Left colon (tissue), 2 donors: ENCODE results near the gene CRPPA. TPM values are rescaled to one million over a fixed set of nuclear protein-coding genes. Genes with fewer than 3 reads are reported as not detected.
"Not testable (repeated sequence)": the region's sequence is repeated elsewhere in the genome, so short reads cannot be mapped to it uniquely, and the experiment has no call there.

Experiments
- ATAC-seq: fragments of 200-7000 bp; cut with Tn5 transposase; one replicate; pipeline ENCODE4 v1.9.1; 2020; ENCODE audit warnings: mild to moderate bottlenecking, moderate library complexity
- DNase-seq, 2 donors: peaks; one replicate each; pipeline ENCODE4 v3.0.0-alpha.2; 2020
- intact Hi-C, 2 donors: fragments of 100-400 bp; cut with DNase I in 1 of 2; cut with micrococcal nuclease in 1 of 2; formaldehyde crosslinking; loops; one replicate each; pipeline versions ENCODE4 v1.11.2 to v1.14.0; 2022; cut with DNase I, micrococcal nuclease
- long read RNA-seq: library from polyadenylated mRNA; unstranded; transcript quantifications from one replicate; pipeline ENCODE4 v2.0.0, GENCODE V29; 2021
- total RNA-seq, 2 donors: library from RNA; stranded (reverse); fragmentation: NEBNext Ultra II Directional; extraction: Animal tissue kit (Norgen Biotek cat#: 25700); gene quantifications; one replicate each; pipeline ENCODE4 v1.2.1, GENCODE V29; 2021
- donor health status: DM: no; HTN: no; CAD: no.
- donor health status: DM: yes; HTN: yes; CAD: no.

Gene CRPPA
- total RNA-seq = 1 to 10 TPM; 2.6 to 2.7 TPM
- long read RNA-seq = 0 reads

GRCh38 chr7:16421333-16422102, at the start of gene CRPPA:
Gene CRPPA, minus strand, starts transcription at chr7:16421538. Its CDS starts 216 bp downstream, at chr7:16421322.
- ATAC-seq = peak; percentile 53
- intact Hi-C loops = no loop called here

GRCh38 chr7:16465469-16466361, 44.4 kb upstream of the CRPPA start, which contains the start of gene SOSTDC1:
Gene SOSTDC1, minus strand, starts transcription at chr7:16465738. Its CDS starts 70 bp downstream, at chr7:16465668.
- intact Hi-C loops = no loop called here
- ATAC-seq (peak; percentile 95), DNase-seq (peak in 1 of 2 donors; percentile 47)

More at GRCh38 chr7:16421333-16422102, at the start of gene CRPPA:
- peak; percentile 47 to 53 for DNase-seq

- intact Hi-C loops = no loop called here
- ATAC-seq (peak; percentile 15), DNase-seq (no peak)
Measured at GRCh38 chr7:16463949-16464715, 42.8 kb upstream of the CRPPA start.

GRCh38 chr7:16463520-16463919, 42.2 kb upstream of the CRPPA start:
- intact Hi-C loops = no loop called here
- ATAC-seq (no peak), DNase-seq (no peak)

- DNase-seq (no peak), ATAC-seq (no peak)
- intact Hi-C loops = no loop called here
Measured at GRCh38 chr7:16462431-16462889, 41.1 kb upstream of the CRPPA start.

- no peak for ATAC-seq
- DNase-seq = no peak
- intact Hi-C loops = no loop called here
Measured at GRCh38 chr7:16460789-16461493, 39.6 kb upstream of the CRPPA start.

- ATAC-seq, intact Hi-C loops, DNase-seq: not testable (repeated sequence)
Measured at GRCh38 chr7:16456303-16456702, 35.0 kb upstream of the CRPPA start.

- intact Hi-C loops = no loop called here
- ATAC-seq = no peak
Measured at GRCh38 chr7:16455591-16455990, 34.3 kb upstream of the CRPPA start.

GRCh38 chr7:16450366-16450765, 29.0 kb upstream of the CRPPA start:
- DNase-seq (no peak), ATAC-seq (no peak)
- intact Hi-C loops = no loop called here

More at GRCh38 chr7:16455591-16455990, 34.3 kb upstream of the CRPPA start:
- DNase-seq = no peak

GRCh38 chr7:16447876-16448275, 26.5 kb upstream of the CRPPA start:
- intact Hi-C loops = no loop called here
- no peak for DNase-seq
- ATAC-seq = peak; percentile 42

GRCh38 chr7:16446508-16446907, 25.2 kb upstream of the CRPPA start:
- intact Hi-C loops = no loop called here
- ATAC-seq (no peak), DNase-seq (no peak)

- intact Hi-C loops, DNase-seq, ATAC-seq: not testable (repeated sequence)
Measured at GRCh38 chr7:16443871-16444270, 22.5 kb upstream of the CRPPA start.

GRCh38 chr7:16438988-16439387, 17.6 kb upstream of the CRPPA start:
- ATAC-seq = no peak
- intact Hi-C loops = loop anchor here in 1 of 2 donors (10.0 kb wide), 1 partner anchor 126 kb away; no protein-coding TSS in a partner anchor

GRCh38 chr7:16436306-16436705, 15.0 kb upstream of the CRPPA start:
- ATAC-seq (no peak), DNase-seq (no peak)
- intact Hi-C loops = loop anchor here in 1 of 2 donors (10.0 kb wide), 1 partner anchor 128 kb away; no protein-coding TSS in a partner anchor

More at GRCh38 chr7:16438988-16439387, 17.6 kb upstream of the CRPPA start:
- DNase-seq = no peak

GRCh38 chr7:16433568-16434122, 12.3 kb upstream of the CRPPA start:
- intact Hi-C loops = loop anchor here in 1 of 2 donors (10.0 kb wide), 1 partner anchor 131 kb away; no protein-coding TSS in a partner anchor
- ATAC-seq = no peak
- no peak for DNase-seq

- intact Hi-C loops = loop anchor here in 1 of 2 donors (10.0 kb wide), 1 partner anchor 132 kb away; no protein-coding TSS in a partner anchor
- no peak for ATAC-seq
- DNase-seq = no peak
Measured at GRCh38 chr7:16432425-16432731, 11.0 kb upstream of the CRPPA start.

GRCh38 chr7:16431646-16432424, 10.5 kb upstream of the CRPPA start:
- intact Hi-C loops = loop anchor here in 1 of 2 donors (10.0 kb wide), 1 partner anchor 133 kb away; no protein-coding TSS in a partner anchor
- peak in 1 of 2 donors; percentile 31 for DNase-seq
- peak; percentile 88 for ATAC-seq
